Measurements from ENCODE around the gene RASGRP4.
A peak's percentile ranks its signal among the peaks of the same experiment; 100 is the strongest.
"Not testable (repeated sequence)": the region's sequence is repeated elsewhere in the genome, so short reads cannot be mapped to it uniquely, and the experiment has no call there.

Gene RASGRP4

DNA sequence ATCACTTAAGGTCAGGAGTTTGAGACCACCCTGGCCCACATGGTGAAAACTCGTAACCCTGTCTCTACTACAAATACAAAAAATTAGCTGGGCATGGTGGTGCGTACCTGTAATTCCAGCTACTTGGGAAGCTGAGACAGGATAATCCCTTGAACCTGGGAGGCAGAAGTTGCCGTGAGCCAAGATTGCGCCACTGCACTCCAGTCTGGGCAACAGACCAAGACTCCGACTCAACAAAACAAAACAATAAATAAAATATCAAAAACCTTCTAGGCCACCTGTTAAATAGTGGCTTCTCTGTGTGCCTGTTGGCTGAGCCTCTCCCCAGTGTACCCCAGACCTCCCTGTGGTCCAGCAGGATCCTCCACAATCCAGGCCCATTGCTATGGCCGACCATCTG is 54.9 kb downstream of the RASGRP4 start:
- no peak for DNase-seq (ENCODE audit: low spot score)

GRCh38 chr19:38370299-38370698 is 55.7 kb downstream of the RASGRP4 start:
- no peak for DNase-seq (ENCODE audit: low spot score)

DNA sequence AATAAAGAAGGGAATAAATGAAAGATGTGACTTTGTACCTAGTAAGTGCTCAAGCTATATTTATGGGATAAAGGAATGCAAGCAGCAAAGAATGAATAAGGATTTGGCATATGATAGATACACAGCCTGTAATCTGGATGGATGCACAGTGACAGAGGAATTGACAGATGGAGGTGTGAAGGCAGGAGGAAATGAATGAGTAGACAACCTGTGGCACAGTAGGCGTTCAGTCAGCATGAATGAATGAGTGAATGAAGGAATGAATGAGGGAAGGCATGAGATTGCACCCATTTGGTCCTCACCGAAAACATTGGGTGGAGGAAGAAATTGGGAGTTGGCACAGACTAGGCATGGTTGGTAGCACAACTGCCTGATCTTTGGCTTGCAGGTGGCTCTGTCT is 56.4 kb downstream of the RASGRP4 start:
- no peak for DNase-seq (ENCODE audit: low spot score)

DNA sequence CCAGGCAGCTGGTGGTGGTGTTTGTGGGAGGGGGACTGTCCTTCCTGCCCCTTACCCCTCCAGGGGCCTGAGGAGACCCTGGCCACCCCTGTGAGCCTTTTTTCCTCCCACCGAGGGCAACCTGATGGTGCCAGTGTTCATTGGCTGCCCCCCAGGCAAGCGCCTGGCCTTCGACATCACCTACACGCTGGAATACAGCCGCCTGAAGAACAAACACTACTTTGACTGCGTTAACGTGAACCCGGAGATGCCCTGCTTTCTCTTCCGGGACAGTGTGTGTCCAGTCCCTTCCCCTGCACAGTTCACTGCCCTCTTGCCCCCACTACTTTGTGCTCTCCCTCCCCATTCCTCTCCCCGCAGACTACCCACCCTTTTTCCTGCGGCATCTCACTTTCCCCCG is 59.0 kb downstream of the RASGRP4 start:
- DNase-seq (ENCODE audit: low spot score), result no peak

DNA sequence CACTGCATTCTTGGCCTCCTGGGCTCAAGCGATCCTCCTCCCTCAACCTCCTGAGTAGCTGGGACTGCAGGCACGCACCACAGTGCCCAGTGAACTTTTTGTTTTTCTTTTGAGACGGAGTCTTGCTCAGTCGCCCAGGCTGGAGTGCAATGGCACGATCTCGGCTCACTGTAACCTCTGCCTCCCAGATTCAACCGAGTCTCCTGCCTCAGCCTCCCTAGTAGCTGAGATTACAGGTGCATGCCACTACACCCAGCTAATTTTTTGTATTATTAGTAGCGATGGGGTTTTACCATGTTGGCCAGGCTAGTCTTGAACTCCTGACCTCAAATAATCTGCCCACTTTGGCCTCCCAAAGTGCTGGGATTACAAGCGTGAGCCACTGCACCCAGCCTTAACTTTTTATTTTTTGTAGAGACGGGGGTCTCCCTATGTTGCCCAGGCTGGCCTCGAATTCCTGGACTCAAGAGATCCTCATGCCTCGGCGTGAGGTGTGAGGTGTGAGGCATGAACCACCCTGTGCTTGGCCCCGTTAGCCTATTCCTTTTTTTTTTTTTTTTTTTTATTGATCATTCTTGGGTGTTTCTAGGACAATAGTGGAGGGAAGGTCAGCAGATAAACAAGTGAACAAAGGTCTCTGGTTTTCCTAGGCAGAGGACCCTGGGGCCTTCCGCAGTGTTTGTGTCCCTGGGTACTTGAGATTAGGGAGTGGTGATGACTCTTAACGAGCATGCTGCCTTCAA is 62.9 kb downstream of the RASGRP4 start:
- not testable (repeated sequence) for DNase-seq (ENCODE audit: low spot score)

DNA sequence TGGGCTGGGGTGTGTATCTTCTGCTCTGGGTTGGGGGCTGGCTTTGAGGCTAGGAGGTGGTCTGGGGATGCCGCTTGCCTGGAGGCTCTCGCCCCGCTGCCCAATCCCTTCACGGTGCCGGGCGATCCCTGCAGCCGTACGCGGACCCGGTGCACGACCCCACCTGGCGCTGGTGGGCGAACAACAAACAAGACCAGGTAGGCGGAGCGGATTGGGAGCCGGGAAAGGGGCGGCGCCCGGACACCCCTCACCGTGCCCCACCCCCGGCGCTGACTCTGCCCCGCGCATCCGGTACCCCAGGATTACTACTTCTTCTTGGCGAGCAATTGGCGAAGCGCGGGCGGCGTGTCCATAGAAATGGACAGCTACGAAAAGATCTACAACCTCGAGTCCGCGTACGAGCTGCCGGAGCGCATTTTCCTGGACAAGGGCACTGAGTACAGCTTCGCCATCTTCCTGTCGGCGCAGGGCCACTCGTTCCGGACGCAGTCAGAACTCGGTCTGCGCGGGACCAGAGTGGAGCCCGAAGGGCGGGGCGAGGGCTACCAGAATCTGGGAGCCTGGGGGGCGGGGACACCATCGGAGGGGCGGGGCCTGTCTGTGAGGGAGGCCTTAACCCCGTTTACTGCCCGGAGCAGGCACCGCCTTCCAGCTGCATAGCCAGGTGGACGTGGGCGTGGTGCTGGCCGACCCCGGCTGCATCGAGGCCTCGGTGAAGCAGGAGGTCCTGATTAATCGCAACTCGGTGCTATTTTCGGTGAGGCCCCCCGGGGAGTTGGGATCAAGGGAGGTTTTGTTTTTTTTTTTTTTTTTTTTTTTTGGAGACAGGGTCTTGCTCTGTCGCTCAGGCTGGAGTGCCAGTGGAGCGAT is 63.7 kb downstream of the RASGRP4 start:
- DNase-seq (ENCODE audit: low spot score), result peak; percentile 62

GRCh38 chr19:38361633-38362075 is 64.4 kb downstream of the RASGRP4 start:
- peak; percentile 77 for DNase-seq (ENCODE audit: low spot score)

DNA sequence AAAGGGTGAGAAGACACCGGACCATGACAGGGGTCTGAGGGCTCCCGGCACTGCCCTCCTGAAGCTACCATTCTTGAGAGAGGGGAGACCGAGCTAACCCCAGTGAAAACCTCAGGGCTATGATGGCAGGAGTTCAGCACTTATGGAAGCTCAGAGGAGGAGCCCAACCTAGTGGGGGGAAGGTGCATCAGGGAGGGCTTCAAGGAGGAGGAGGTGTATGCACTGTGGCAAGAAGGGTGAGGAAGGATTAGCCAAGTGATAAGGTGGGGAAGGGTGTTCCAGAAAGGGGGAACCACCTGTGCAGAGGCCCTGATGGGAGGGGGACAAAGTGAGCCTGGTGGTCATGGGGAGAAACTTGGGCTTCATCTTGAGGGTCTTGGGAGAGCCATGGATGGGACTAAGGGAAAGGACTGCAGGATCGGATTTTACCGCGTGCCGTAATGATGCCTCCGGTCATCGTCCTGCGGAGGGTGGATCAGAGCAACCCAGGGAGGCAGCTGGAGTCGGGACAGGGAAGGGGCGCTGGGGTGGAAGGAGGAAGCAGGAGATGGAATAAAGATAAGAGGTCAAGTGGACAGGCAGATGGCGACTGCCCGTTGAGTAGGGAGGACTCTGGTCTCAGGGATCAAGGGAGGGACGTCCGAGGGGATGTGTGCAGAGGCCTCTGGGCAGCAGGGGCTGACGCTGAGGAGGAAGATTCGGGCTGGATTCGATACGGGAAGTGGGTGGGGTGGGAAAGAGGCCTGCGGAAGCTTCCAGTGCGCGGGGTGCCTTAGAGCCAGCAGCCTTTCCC is 65.0 kb downstream of the RASGRP4 start:
- no peak for DNase-seq (ENCODE audit: low spot score)

GRCh38 chr19:38360351-38360750 is 65.7 kb downstream of the RASGRP4 start:
- DNase-seq (ENCODE audit: low spot score), result no peak

DNA sequence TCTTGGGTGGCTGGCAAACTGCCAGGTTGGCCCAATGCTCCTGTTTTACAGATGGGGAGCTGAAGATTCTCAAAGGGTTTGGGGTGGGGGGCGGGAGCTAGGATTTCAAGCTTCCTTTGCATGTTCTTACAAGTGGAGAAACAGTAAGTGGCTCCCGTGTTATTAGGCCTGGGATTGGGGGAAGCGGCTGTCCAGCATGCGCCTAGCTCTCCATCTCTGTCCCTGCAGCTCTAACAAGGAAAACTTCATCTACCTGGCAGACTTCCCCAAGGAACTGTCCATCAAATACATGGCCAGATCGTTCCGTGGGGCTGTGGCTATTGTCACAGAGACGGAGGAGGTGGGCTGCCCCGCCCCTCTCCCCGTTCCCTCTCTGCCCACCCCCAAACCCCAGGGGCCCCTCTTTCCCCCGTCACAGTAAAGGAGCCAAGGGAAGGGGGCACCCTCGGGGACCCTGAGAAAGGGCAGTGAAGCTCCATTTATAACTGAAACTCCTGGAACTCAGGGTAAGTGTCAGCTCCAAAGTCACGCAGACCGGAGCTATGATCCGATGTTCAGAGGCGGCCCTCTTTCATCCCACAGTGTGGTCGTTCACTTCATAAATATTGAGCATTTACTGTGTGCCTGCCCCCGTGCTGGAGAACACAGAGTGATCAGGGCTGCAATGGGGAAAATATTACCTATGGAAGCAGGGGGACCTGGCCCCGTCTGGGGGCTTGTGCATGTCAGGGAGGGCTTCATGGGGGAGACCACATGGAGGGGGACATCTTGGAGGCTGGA is 66.6 kb downstream of the RASGRP4 start:
- DNase-seq (ENCODE audit: low spot score), result no peak
